HG03571 (cell line): ENCODE measurements around the gene IP6K3.

Source experiments
- ATAC-seq: cut with Tn5 transposase; IDR thresholded peaks from one replicate; pipeline ENCODE4 v1.9.1; 2021; ENCODE audit not compliant: unreplicated experiment

Gene IP6K3

DNA sequence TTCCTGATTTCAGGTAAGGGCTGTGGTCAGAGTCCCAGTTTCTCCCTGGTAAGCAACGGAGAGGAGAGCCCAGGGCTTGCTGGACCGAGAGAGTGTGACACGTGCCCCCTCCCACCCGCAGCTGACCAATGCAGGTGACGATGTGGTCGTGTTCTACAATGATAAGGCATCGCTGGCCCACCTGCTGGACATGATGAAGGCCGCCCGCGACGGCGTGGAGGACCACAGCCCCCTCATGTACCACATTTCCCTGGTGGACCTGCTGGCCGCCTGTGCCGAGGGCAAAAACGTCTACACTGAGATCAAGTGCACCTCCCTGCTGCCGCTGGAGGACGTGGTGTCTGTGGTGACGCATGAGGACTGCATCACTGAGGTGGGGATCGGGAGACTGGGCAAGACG is 66.9 kb downstream of the IP6K3 start:
- no peak for ATAC-seq

DNA sequence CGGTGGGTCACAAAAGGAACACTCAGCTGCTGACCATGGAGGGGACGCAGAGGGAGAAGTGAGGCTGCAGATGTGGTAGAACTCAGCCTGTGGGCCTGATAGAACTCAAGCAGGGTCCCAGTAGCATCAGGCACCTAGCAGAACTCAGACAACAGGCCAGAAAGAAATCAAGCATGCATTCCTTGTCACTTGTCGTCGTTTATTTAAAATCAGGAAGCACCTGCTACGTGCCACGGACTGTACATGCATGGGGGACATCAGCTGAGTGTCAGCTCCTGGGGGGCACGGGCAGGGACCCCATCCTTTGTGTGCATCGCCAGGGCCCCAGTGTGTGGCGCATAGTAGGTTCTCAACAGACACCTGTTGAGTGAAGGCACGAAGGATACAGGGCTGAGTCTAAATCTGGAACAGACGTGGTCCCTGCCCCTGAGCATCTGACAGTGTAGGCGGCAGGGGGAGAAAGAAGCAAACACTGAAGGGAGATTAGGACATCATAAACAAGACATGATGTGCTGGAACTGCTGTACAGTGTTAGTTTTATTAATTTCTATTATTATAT is 67.7 kb downstream of the IP6K3 start:
- ATAC-seq, result no peak

DNA sequence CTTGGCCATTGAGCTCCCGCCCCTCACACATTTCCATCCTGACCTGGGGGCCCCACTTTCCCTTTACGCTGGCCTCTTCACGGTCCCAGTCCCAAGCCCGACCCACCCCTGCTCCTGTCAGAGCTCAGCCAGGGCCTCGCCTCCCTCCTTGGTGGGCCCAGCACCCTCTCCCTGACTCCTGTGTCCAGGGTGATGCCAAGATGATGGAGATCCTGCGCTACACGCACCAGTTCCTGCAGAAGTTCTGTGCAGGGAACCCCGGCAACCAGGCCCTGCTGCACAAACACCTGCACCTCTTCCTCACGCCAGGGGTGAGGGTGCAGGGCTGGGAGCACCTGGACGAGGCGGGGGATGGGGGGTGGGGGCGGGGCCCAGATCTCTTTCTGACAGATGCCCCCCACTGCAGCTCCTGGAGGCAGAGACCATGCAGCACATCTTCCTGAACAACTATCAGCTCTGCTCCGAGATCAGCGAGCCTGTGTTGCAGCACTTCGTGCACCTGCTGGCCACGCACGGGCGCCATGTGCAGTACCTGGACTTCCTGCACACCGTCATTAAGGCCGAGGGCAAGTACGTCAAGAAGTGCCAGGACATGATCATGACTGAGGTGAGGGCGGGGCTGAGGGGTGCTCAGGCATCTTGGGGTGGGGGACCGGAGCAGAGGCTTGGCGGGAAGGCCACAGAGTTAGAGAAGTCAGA is 68.3 kb downstream of the IP6K3 start:
- ATAC-seq, result no peak

GRCh38 chr6:33677689-33678088 is 69.0 kb downstream of the IP6K3 start:
- ATAC-seq, result no peak

- ATAC-seq, result no peak
Measured at GRCh38 chr6:33677143-33677660, 69.5 kb downstream of the IP6K3 start.

DNA sequence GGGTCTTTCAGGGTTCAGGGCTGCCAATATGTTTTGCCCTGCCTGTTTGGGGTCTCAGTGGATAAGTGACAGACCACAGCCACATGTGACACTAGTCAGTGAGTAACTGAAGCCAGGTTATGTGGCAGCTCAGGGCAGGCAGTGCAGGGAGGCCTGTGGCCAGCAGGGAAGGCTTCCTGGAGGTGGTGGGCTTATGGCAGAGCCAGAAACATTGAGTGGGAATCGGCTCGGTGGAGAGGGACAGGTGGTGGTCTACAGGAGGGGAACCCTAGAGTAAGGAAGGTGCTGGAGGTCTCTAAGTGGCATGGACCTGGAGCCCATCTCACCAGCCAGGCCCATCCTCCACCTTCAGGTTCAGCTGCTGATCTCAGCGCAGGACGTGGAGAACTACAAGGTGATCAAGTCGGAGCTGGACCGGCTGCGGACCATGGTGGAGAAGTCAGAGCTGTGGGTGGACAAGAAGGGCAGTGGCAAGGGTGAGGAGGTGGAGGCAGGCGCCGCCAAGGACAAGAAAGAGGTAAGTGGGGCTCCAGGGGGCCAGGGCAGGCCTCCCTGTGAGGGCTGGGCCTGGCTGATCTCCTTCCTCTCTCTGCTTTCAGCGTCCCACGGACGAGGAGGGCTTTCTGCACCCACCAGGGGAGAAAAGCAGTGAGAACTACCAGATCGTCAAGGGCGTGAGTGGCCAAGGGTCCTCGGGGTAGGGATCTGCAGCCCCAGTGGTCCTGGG is 70.1 kb downstream of the IP6K3 start:
- ATAC-seq, result no peak

GRCh38 chr6:33675968-33676367 is 70.7 kb downstream of the IP6K3 start:
- no peak for ATAC-seq

DNA sequence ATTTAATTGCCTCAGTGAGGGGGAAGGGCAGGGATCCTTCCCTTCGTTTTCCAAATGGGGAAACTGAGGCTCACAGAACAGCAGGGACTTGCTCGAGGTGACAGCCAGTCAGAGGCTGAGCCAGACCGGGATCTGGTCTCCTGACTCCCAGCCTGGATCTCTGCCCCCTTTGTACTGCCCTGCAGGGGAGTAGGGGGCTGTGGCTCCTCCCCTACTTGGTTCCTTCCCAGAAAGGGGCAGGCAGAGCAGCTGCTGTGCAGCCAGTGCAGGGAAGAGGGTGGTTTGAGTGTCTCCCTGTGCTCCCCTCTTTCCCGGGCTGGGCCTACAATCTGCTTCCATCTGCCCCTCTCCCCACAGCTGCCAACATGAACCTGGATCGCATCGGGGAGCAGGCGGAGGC is 72.9 kb downstream of the IP6K3 start:
- ATAC-seq, result no peak

DNA sequence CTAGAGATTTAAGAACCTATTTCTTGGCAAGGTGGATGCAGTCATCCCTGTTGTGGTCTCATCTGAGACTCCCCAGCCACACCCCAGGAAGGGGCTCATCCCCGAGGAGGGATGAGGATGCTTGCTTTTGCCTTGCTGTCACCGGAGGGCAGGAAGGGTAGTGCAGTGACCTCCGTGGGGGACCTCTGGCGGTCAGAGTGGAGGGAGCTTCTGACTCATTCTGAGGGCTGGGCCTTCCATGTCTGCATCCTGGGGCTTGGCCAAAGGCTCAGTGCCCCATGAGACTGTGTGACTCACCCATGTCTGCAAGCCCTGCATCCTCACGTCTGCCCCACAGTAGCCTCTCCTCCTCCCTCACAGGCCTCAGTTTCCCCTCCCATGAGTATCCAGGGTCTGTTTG is 73.9 kb downstream of the IP6K3 start:
- no peak for ATAC-seq

DNA sequence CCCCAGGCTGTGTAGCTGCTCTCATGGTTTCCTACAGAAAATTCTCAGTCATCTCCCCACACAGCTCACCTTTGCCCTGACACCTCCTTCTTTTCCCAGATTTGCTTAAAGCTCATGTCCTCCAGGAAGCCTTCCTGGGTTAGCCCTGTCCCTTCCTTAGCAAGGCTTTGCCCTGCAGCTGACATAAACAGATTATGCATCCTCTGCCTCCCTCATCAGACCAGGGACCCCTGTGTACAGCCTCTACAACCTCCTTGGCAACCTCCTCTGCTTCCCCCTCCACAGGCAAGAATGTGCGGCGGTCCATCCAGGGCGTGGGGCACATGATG is 75.0 kb downstream of the IP6K3 start:
- no peak for ATAC-seq
